Neural cell (in vitro differentiated cells): ENCODE measurements around the gene SPECC1. TPM values are rescaled to one million over a fixed set of nuclear protein-coding genes. Genes with fewer than 3 reads are reported as not detected.

Experiments
- H2AFZ ChIP-seq: fragments of 200-600, 300-800 bp; sonication (generic), shearing (Covaris generic); 2 replicates; pipeline ENCODE4 v1.6.0; 2014; ENCODE audit warnings: low read depth, mild to moderate bottlenecking, antibody characterized with exemption, low read length, moderate library complexity
- H3F3A ChIP-seq: fragments of 200-600 bp; shearing (Covaris generic); 2 replicates; pipeline ENCODE4 v1.6.1; 2016; ENCODE audit warnings: mild to moderate bottlenecking, moderate library complexity, mixed read lengths, antibody characterized with exemption, low read length; ENCODE audit not compliant: insufficient read depth, poor library complexity, severe bottlenecking
- H3K27ac ChIP-seq: fragments of 200-600, 300-800 bp; sonication (generic), shearing (Covaris generic); 2 replicates; pipeline ENCODE4 v1.5.1; 2014; ENCODE audit warnings: mild to moderate bottlenecking, low read length, moderate library complexity
- H3K27me3 ChIP-seq: fragments of 300-800, 200-600 bp; sonication (generic), shearing (Covaris generic); 2 replicates; pipeline ENCODE4 v1.6.0; 2014; ENCODE audit warnings: mild to moderate bottlenecking, low read depth, low read length, moderate library complexity; ENCODE audit not compliant: insufficient read depth
- H3K36me3 ChIP-seq: fragments of 300-800, 200-600 bp; sonication (generic), shearing (Covaris generic); 2 replicates; pipeline ENCODE4 v1.5.1; 2014; ENCODE audit warnings: mild to moderate bottlenecking, antibody characterized with exemption, low read length, moderate library complexity; ENCODE audit not compliant: insufficient read depth
- H3K4me2 ChIP-seq: fragments of 300-800, 200-600 bp; sonication (generic), shearing (Covaris generic); 2 replicates; pipeline ENCODE4 v1.6.0; 2014; ENCODE audit warnings: mild to moderate bottlenecking, low read length
- H3K4me3 ChIP-seq: fragments of 300-800, 200-600 bp; sonication (generic), shearing (Covaris generic); 2 replicates; pipeline ENCODE4 v1.5.1; 2014; ENCODE audit warnings: mild to moderate bottlenecking, low read length, moderate library complexity
- H3K79me2 ChIP-seq: fragments of 200-600 bp; shearing (Covaris generic); replicated peaks from 2 replicates; pipeline ENCODE4 v1.6.0; 2014; ENCODE audit warnings: mild to moderate bottlenecking, low read length, moderate library complexity; ENCODE audit not compliant: insufficient read depth
- H3K9ac ChIP-seq: fragments of 300-800, 200-600 bp; sonication (generic), shearing (Covaris generic); 2 replicates; pipeline ENCODE4 v1.6.1; 2016; ENCODE audit warnings: mild to moderate bottlenecking, low read length, mixed read lengths
- H3K9me2 ChIP-seq: fragments of 200-600 bp; shearing (Covaris generic); 2 replicates; pipeline ENCODE4 v1.6.1; 2016; ENCODE audit warnings: mild to moderate bottlenecking, low read length, mixed read lengths; ENCODE audit not compliant: insufficient read depth
- H3K9me3 ChIP-seq: fragments of 200-600, 300-800 bp; sonication (generic), shearing (Covaris generic); 2 replicates; pipeline ENCODE4 v1.6.1; 2016; ENCODE audit warnings: mild to moderate bottlenecking, mixed run types, low read length, moderate library complexity, mixed read lengths
- H4K20me1 ChIP-seq: fragments of 200-600 bp; shearing (Covaris generic); 2 replicates; pipeline ENCODE4 v1.6.1; 2016; ENCODE audit warnings: mild to moderate bottlenecking, mixed run types; ENCODE audit not compliant: insufficient read depth
- EP300 ChIP-seq: fragments of 450-650 bp; conservative IDR thresholded peaks from 2 replicates; pipeline ENCODE4 v1.6.1; 2014; ENCODE audit warnings: antibody characterized with exemption, mild to moderate bottlenecking, moderate library complexity; ENCODE audit not compliant: poor library complexity, severe bottlenecking
- EZH2 ChIP-seq: fragments of 200-600, 300-800 bp; shearing (Covaris generic), sonication (generic); IDR thresholded peaks from 2 replicates; pipeline ENCODE4 v1.6.1; 2014; ENCODE audit warnings: antibody characterized with exemption, low read length, borderline replicate concordance, mild to moderate bottlenecking; ENCODE audit not compliant: insufficient read depth, poor library complexity, severe bottlenecking
- MXI1 ChIP-seq: fragments of 450-650 bp; conservative IDR thresholded peaks from 2 replicates; pipeline ENCODE4 v1.6.1; 2014; ENCODE audit warnings: antibody characterized with exemption, mild to moderate bottlenecking; ENCODE audit not compliant: poor library complexity, severe bottlenecking
- POLR2AphosphoS5 ChIP-seq: IDR thresholded peaks from 2 replicates; pipeline ENCODE4 v1.6.1; 2012
- RAD21 ChIP-seq: fragments of 450-650 bp; conservative IDR thresholded peaks from 2 replicates; pipeline ENCODE4 v1.6.1; 2014; ENCODE audit warnings: antibody characterized with exemption, mild to moderate bottlenecking, moderate library complexity
- SMC3 ChIP-seq: fragments of 450-650 bp; conservative IDR thresholded peaks from 2 replicates; pipeline ENCODE4 v1.6.1; 2014; ENCODE audit warnings: antibody characterized with exemption, mild to moderate bottlenecking, moderate library complexity; ENCODE audit not compliant: poor library complexity
- TAF1 ChIP-seq: IDR thresholded peaks from 2 replicates; pipeline ENCODE4 v1.6.1; 2012; ENCODE audit warnings: low read depth
- polyA plus RNA-seq: library from polyadenylated mRNA; depleted of rRNA; stranded (reverse); fragments of >200 nt; gene quantifications from 2 replicates; pipeline ENCODE4 v1.2.3, GENCODE V29; 2014
- TF ChIP-seq, protein P1 (sequence below): IDR thresholded peaks from 2 replicates; pipeline ENCODE4 v1.6.1; 2012; ENCODE audit warnings: borderline replicate concordance
- TF ChIP-seq, protein P2 (sequence below): fragments of 450-650 bp; IDR thresholded peaks from 2 replicates; pipeline ENCODE4 v1.5.1; 2014; ENCODE audit warnings: antibody characterized with exemption, mild to moderate bottlenecking, moderate library complexity; ENCODE audit not compliant: poor library complexity, severe bottlenecking

The SPECC1 gene
- polyA plus RNA-seq, 1 donor from 2014 or later: 8.6 TPM

DNA sequence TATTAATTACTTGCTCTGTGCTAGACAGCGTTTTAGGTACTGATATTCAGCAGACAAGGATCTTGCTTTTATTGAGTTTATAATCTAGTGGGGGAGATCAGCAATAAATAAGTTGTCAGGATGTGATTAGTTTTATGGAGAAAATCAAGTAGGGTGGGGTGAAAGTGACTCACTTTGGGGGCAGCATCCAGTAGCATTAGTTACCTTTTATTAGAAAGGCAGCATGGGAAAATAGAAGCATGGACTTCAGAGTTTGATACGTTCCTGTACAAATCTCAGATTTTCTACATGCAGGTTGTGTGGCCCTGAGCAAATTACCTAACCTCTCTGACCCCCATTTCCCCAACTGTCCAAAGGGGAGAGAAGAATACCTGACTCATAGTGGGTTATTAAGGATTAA, 42.5 kb downstream of the SPECC1 start:
- H3K79me2 ChIP-seq: no peaks in the 10 kb centered on the region
- no peak overlapping the region for H3K4me2 ChIP-seq
- no peaks in the 10 kb centered on the region for H3K36me3 ChIP-seq
- no peak overlapping the region for H2AFZ ChIP-seq
- no peaks in the 10 kb centered on the region for H3K9me3 ChIP-seq
- H3K27ac ChIP-seq: no peak overlapping the region
- no peaks in the 10 kb centered on the region for H3F3A ChIP-seq
- no peaks in the 10 kb centered on the region for H3K9me2 ChIP-seq
- TF ChIP-seq RAD21 (no peak), EZH2 (no peak)
- TF ChIP-seq, protein P1, sequence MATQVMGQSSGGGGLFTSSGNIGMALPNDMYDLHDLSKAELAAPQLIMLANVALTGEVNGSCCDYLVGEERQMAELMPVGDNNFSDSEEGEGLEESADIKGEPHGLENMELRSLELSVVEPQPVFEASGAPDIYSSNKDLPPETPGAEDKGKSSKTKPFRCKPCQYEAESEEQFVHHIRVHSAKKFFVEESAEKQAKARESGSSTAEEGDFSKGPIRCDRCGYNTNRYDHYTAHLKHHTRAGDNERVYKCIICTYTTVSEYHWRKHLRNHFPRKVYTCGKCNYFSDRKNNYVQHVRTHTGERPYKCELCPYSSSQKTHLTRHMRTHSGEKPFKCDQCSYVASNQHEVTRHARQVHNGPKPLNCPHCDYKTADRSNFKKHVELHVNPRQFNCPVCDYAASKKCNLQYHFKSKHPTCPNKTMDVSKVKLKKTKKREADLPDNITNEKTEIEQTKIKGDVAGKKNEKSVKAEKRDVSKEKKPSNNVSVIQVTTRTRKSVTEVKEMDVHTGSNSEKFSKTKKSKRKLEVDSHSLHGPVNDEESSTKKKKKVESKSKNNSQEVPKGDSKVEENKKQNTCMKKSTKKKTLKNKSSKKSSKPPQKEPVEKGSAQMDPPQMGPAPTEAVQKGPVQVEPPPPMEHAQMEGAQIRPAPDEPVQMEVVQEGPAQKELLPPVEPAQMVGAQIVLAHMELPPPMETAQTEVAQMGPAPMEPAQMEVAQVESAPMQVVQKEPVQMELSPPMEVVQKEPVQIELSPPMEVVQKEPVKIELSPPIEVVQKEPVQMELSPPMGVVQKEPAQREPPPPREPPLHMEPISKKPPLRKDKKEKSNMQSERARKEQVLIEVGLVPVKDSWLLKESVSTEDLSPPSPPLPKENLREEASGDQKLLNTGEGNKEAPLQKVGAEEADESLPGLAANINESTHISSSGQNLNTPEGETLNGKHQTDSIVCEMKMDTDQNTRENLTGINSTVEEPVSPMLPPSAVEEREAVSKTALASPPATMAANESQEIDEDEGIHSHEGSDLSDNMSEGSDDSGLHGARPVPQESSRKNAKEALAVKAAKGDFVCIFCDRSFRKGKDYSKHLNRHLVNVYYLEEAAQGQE: no peak
- TF ChIP-seq, protein P2, sequence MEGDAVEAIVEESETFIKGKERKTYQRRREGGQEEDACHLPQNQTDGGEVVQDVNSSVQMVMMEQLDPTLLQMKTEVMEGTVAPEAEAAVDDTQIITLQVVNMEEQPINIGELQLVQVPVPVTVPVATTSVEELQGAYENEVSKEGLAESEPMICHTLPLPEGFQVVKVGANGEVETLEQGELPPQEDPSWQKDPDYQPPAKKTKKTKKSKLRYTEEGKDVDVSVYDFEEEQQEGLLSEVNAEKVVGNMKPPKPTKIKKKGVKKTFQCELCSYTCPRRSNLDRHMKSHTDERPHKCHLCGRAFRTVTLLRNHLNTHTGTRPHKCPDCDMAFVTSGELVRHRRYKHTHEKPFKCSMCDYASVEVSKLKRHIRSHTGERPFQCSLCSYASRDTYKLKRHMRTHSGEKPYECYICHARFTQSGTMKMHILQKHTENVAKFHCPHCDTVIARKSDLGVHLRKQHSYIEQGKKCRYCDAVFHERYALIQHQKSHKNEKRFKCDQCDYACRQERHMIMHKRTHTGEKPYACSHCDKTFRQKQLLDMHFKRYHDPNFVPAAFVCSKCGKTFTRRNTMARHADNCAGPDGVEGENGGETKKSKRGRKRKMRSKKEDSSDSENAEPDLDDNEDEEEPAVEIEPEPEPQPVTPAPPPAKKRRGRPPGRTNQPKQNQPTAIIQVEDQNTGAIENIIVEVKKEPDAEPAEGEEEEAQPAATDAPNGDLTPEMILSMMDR: no peak
- H3K9ac ChIP-seq: no peak overlapping the region
- no peaks in the 10 kb centered on the region for H4K20me1 ChIP-seq
- H3K4me3 ChIP-seq: no peak overlapping the region
- no peaks in the 10 kb centered on the region for H3K27me3 ChIP-seq

DNA sequence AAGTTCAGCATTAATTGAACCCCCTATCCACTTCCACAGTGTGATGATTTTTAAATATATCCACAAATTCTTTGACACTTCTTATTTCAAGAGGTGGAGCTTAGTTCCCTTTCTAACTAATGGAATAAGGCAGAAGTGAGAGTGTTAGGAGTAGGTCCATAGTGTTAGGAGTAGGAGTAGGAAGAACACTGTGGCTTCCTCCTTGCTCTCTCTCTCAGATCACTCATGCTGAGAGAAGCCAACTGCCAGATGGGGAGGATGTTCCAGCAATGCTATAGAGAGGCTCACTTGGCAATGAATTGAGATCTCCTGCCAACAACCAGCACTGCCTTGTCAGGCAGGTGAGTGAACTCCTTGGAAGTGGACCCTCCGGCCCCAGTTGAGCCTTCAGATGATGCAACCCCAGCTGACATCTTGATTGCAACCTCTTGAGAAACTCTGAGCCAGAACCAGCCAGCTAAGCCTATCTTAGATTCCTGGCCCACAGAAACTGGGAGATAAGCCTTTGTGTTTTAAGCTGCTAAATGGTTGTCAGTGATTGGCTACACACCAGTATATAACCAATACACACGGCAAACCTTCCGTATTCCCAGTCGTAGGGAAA, 44.3 kb downstream of the SPECC1 start:
- no peaks in the 10 kb centered on the region for H3K27me3 ChIP-seq
- H3K4me3 ChIP-seq: no peak overlapping the region
- H3K4me2 ChIP-seq: no peak overlapping the region
- H3K9me3 ChIP-seq: no peaks in the 10 kb centered on the region
- no peaks in the 10 kb centered on the region for H4K20me1 ChIP-seq
- H3K79me2 ChIP-seq: no peaks in the 10 kb centered on the region
- H3K36me3 ChIP-seq: no peaks in the 10 kb centered on the region
- no peaks in the 10 kb centered on the region for H3F3A ChIP-seq
- no peaks in the 10 kb centered on the region for H3K9me2 ChIP-seq
- H3K27ac ChIP-seq: no peak overlapping the region
- no peak overlapping the region for H2AFZ ChIP-seq
- TF ChIP-seq SMC3 (no peak), TAF1 (no peak), RAD21 (no peak), EZH2 (no peak), EP300 (no peak), MXI1 (no peak), POLR2AphosphoS5 (no peak)
- TF ChIP-seq, protein P1: no peak
- TF ChIP-seq, protein P2: no peak
- H3K9ac ChIP-seq: no peak overlapping the region
